SH-SY5Y (cell line): ENCODE measurements around the gene ZNF396.

ENCODE experiments used
- GATA2 ChIP-seq: IDR thresholded peaks from 2 replicates; pipeline ENCODE4 v1.6.1; 2011; ENCODE audit warnings: mild to moderate bottlenecking, low read depth, low read length
- GATA3 ChIP-seq: IDR thresholded peaks from 2 replicates; pipeline ENCODE4 v1.6.1; 2011; ENCODE audit warnings: low read depth, mild to moderate bottlenecking, low read length, moderate library complexity

Gene ZNF396

GRCh38 chr18:35376742-35377695, at the start of gene ZNF396:
ZNF396 (minus strand) TSS chr18:35377337; CDS start chr18:35374292, 3,045 bp downstream.
- TF ChIP-seq GATA2 (no peak), GATA3 (no peak)

- no peak for TF ChIP-seq GATA2
Measured at GRCh38 chr18:35426786-35427185, 49.6 kb upstream of the ZNF396 start.

GRCh38 chr18:35424356-35424755, 47.2 kb upstream of the ZNF396 start:
- TF ChIP-seq GATA3 (no peak), GATA2 (no peak)

GRCh38 chr18:35422237-35422636, 45.1 kb upstream of the ZNF396 start:
- TF ChIP-seq GATA2, result no peak
- no peak for TF ChIP-seq GATA3

- TF ChIP-seq GATA3, result no peak
- TF ChIP-seq GATA2, result no peak
Measured at GRCh38 chr18:35418610-35419009, 41.5 kb upstream of the ZNF396 start.

- no peak for TF ChIP-seq GATA2
- no peak for TF ChIP-seq GATA3
Measured at GRCh38 chr18:35417223-35417622, 40.1 kb upstream of the ZNF396 start.

GRCh38 chr18:35415511-35416073, 38.5 kb upstream of the ZNF396 start:
- TF ChIP-seq GATA2 (no peak), GATA3 (no peak)

GRCh38 chr18:35413163-35413511, 36.0 kb upstream of the ZNF396 start:
- TF ChIP-seq GATA2 (no peak), GATA3 (no peak)

- TF ChIP-seq GATA2 (no peak), GATA3 (no peak)
Measured at GRCh38 chr18:35411625-35412351, 34.7 kb upstream of the ZNF396 start.

- TF ChIP-seq GATA2, result no peak
- no peak for TF ChIP-seq GATA3
Measured at GRCh38 chr18:35410561-35410960, 33.4 kb upstream of the ZNF396 start.

- TF ChIP-seq GATA3, result no peak
- no peak for TF ChIP-seq GATA2
Measured at GRCh38 chr18:35409911-35410310, 32.8 kb upstream of the ZNF396 start.

GRCh38 chr18:35408843-35409261, 31.7 kb upstream of the ZNF396 start:
- TF ChIP-seq GATA2, result no peak
- no peak for TF ChIP-seq GATA3

GRCh38 chr18:35407871-35408481, 30.8 kb upstream of the ZNF396 start:
- no peak for TF ChIP-seq GATA2
- no peak for TF ChIP-seq GATA3

GRCh38 chr18:35406666-35407065, 29.5 kb upstream of the ZNF396 start:
- TF ChIP-seq GATA3 (no peak), GATA2 (no peak)
